GM18873 (cell line): ENCODE results near the gene ERC2.

Experiments used
- ATAC-seq: cut with Tn5 transposase; IDR thresholded peaks from one replicate; pipeline ENCODE4 v1.9.1; 2021; ENCODE audit warnings: mild to moderate bottlenecking, moderate library complexity, moderate number of reproducible peaks; ENCODE audit not compliant: unreplicated experiment, low FRiP score

ERC2 gene

GRCh38 chr3:56321383-56321782, 146.9 kb downstream of the ERC2 start:
- ATAC-seq: no peak

GRCh38 chr3:56320883-56321282, 147.4 kb downstream of the ERC2 start:
- ATAC-seq: no peak

GRCh38 chr3:56318891-56319290, 149.4 kb downstream of the ERC2 start:
- ATAC-seq: no peak

- ATAC-seq: no peak
These were observed 151.3 kb downstream of the ERC2 start for GRCh38 chr3:56316944-56317343.

GRCh38 chr3:56314842-56315241, 153.4 kb downstream of the ERC2 start:
- ATAC-seq: no peak

GRCh38 chr3:56309465-56309864, 158.8 kb downstream of the ERC2 start:
- ATAC-seq: no peak

- ATAC-seq: no peak
These were observed 159.8 kb downstream of the ERC2 start for GRCh38 chr3:56308471-56308870.

- no peak for ATAC-seq
These were observed 164.2 kb downstream of the ERC2 start for GRCh38 chr3:56304069-56304468.

GRCh38 chr3:56303487-56303886, 164.8 kb downstream of the ERC2 start:
- ATAC-seq: no peak

- no peak for ATAC-seq
These were observed 165.8 kb downstream of the ERC2 start for GRCh38 chr3:56302417-56302816.

- no peak for ATAC-seq
These were observed 170.9 kb downstream of the ERC2 start for GRCh38 chr3:56297281-56297840.

- no peak for ATAC-seq
These were observed 171.9 kb downstream of the ERC2 start for GRCh38 chr3:56296361-56296760.

- ATAC-seq: no peak
These were observed 173.1 kb downstream of the ERC2 start for GRCh38 chr3:56295161-56295560.

GRCh38 chr3:56294286-56294685, 174.0 kb downstream of the ERC2 start:
- ATAC-seq: no peak

GRCh38 chr3:56291953-56292352, 176.3 kb downstream of the ERC2 start:
- no peak for ATAC-seq

GRCh38 chr3:56291244-56291680, 177.0 kb downstream of the ERC2 start:
- no peak for ATAC-seq

- ATAC-seq: no peak
These were observed 177.9 kb downstream of the ERC2 start for GRCh38 chr3:56290374-56290773.

- no peak for ATAC-seq
These were observed 180.0 kb downstream of the ERC2 start for GRCh38 chr3:56288258-56288657.

GRCh38 chr3:56282341-56282740, 185.9 kb downstream of the ERC2 start:
- ATAC-seq: no peak

- no peak for ATAC-seq
These were observed 191.0 kb downstream of the ERC2 start for GRCh38 chr3:56277236-56277635.

- ATAC-seq: no peak
These were observed 193.1 kb downstream of the ERC2 start for GRCh38 chr3:56275120-56275519.

GRCh38 chr3:56269755-56270535, 198.3 kb downstream of the ERC2 start:
- ATAC-seq: no peak
